Glutamatergic neuron (in vitro differentiated cells): Measurements from ENCODE around the gene BNIP5. TPM values are rescaled to one million over a fixed set of nuclear protein-coding genes. Genes with fewer than 3 reads are reported as not detected.

Source experiments
- DNase-seq: peaks from one replicate; pipeline ENCODE4 v3.0.0; 2022
- H3K27ac Mint-ChIP-seq: one replicate; pipeline ENCODE4 v1.8.0; 2020; ENCODE audit warnings: mild to moderate bottlenecking, mixed read lengths, inconsistent platforms; ENCODE audit not compliant: unreplicated experiment
- H3K27me3 Mint-ChIP-seq: one replicate; pipeline ENCODE4 v1.8.0; 2020; ENCODE audit warnings: mild to moderate bottlenecking, moderate library complexity, mixed read lengths, inconsistent platforms; ENCODE audit not compliant: unreplicated experiment
- H3K36me3 Mint-ChIP-seq: one replicate; pipeline ENCODE4 v1.8.0; 2020; ENCODE audit warnings: mild to moderate bottlenecking, mixed read lengths, inconsistent platforms; ENCODE audit not compliant: unreplicated experiment
- H3K4me1 Mint-ChIP-seq: one replicate; pipeline ENCODE4 v1.8.0; 2020; ENCODE audit warnings: mild to moderate bottlenecking, low read depth, mixed read lengths, inconsistent platforms; ENCODE audit not compliant: unreplicated experiment
- H3K4me3 Mint-ChIP-seq: one replicate; pipeline ENCODE4 v1.8.0; 2020; ENCODE audit warnings: mild to moderate bottlenecking, mixed read lengths, inconsistent platforms; ENCODE audit not compliant: unreplicated experiment
- H3K9me3 Mint-ChIP-seq: one replicate; pipeline ENCODE4 v1.8.0; 2020; ENCODE audit warnings: mild to moderate bottlenecking, moderate library complexity, mixed read lengths, inconsistent platforms; ENCODE audit not compliant: unreplicated experiment
- total RNA-seq: library from RNA; stranded (reverse); fragmentation: NEBNext Ultra II Directional; extraction: Animal tissue kit (Norgen Biotek cat#: 25700); gene quantifications from one replicate; pipeline ENCODE4 v1.2.1, GENCODE V29; 2021; ENCODE audit not compliant: unreplicated experiment
- TF ChIP-seq, protein P1 (sequence below): fragments of 200-600 bp; sonication (generic); IDR thresholded peaks from one replicate; pipeline ENCODE4 v1.5.0; 2021; ENCODE audit not compliant: partially characterized antibody, unreplicated experiment

Gene BNIP5
- total RNA-seq, 1 donor from 2014 or later: not detected

DNA sequence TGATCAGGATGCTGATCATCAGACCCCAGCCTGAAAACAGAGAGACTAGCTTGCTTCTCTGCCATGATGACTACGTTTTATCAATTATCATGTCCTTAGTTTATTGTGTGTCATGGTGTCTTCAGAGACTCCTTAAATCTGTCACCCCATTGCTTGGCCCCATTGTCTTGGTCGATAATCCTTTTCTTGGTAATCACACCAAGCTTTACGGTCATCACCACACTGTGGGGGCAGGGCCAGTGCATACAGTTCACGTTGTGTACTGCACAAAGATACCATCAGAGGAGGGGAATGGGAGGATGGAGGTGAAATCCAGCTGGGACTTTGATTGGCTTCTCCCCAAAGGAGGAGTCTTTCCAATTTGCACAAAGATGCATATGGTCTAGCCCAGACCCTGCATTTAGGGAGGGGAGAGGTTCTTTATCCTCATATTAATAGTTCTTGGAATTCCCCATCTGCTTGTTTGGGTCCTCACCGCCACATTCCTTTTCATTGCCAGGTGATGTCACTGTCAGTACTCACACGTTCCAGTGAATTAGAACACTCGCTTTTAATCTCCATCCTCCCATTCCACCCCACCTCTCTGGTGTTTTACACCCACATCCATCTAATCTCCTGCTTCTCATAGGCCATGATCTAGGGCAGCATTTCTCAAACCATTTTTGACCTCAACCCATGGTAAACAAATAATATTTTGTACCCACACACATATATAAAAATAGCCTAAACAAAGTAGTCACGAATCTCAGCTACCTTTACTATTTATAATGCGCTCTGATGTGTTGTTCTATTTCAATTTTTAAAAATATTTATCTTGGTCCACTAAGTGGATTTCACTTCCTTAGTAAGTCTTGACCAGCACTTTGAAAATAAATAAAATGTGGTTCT is 45.1 kb upstream of the BNIP5 start:
- peaks cover 5% of the 10 kb centered on the region for H3K27me3 Mint-ChIP-seq
- H3K9me3 Mint-ChIP-seq: peaks cover 6% of the 10 kb centered on the region
- no peak overlapping the region for H3K27ac Mint-ChIP-seq
- no peak for DNase-seq
- H3K36me3 Mint-ChIP-seq: no peaks in the 10 kb centered on the region
- no peak overlapping the region for H3K4me3 Mint-ChIP-seq
- H3K4me1 Mint-ChIP-seq: peaks cover 4% of the 10 kb centered on the region
- TF ChIP-seq, protein P1, sequence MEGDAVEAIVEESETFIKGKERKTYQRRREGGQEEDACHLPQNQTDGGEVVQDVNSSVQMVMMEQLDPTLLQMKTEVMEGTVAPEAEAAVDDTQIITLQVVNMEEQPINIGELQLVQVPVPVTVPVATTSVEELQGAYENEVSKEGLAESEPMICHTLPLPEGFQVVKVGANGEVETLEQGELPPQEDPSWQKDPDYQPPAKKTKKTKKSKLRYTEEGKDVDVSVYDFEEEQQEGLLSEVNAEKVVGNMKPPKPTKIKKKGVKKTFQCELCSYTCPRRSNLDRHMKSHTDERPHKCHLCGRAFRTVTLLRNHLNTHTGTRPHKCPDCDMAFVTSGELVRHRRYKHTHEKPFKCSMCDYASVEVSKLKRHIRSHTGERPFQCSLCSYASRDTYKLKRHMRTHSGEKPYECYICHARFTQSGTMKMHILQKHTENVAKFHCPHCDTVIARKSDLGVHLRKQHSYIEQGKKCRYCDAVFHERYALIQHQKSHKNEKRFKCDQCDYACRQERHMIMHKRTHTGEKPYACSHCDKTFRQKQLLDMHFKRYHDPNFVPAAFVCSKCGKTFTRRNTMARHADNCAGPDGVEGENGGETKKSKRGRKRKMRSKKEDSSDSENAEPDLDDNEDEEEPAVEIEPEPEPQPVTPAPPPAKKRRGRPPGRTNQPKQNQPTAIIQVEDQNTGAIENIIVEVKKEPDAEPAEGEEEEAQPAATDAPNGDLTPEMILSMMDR: no peak

DNA sequence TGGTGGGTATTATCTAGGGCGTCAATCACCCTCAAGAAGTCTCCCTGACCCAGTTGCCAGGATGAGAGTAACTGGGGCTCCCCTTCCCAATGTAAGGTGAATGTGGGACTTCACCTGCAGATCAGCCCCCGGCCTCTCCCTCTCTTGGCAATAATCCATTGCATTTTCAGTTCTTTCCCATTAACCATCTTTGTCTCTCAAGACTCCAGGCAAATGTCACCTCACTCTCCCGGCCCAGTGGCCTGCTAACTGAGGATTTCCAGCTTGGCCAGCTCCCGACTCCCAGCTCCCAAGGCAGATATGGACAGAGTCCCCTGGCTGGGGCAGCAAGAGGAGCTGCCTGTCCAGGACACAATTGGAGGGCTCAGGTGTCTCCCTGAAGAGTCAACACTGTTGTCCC is 43.5 kb upstream of the BNIP5 start:
- peaks cover 6% of the 10 kb centered on the region for H3K9me3 Mint-ChIP-seq
- peaks cover 4% of the 10 kb centered on the region for H3K4me1 Mint-ChIP-seq

GRCh38 chr6:36378936-36379335 is 42.2 kb upstream of the BNIP5 start:
- H3K27ac Mint-ChIP-seq: no peak overlapping the region
- TF ChIP-seq, protein P1: no peak
- DNase-seq: no peak
- H3K27me3 Mint-ChIP-seq: no peaks in the 10 kb centered on the region
- H3K9me3 Mint-ChIP-seq: peaks cover 4% of the 10 kb centered on the region
- peaks cover 4% of the 10 kb centered on the region for H3K4me1 Mint-ChIP-seq
- no peak overlapping the region for H3K4me3 Mint-ChIP-seq
- no peaks in the 10 kb centered on the region for H3K36me3 Mint-ChIP-seq

More for the DNA sequence above, 43.5 kb upstream of the BNIP5 start:
- DNase-seq: no peak
- H3K27ac Mint-ChIP-seq: no peak overlapping the region
- peaks cover 1% of the 10 kb centered on the region for H3K27me3 Mint-ChIP-seq
- no peaks in the 10 kb centered on the region for H3K36me3 Mint-ChIP-seq
- TF ChIP-seq, protein P1: no peak
- no peak overlapping the region for H3K4me3 Mint-ChIP-seq

GRCh38 chr6:36378243-36378920 is 41.7 kb upstream of the BNIP5 start:
- peaks cover 4% of the 10 kb centered on the region for H3K9me3 Mint-ChIP-seq
- H3K27me3 Mint-ChIP-seq: no peaks in the 10 kb centered on the region
- H3K4me1 Mint-ChIP-seq: peaks cover 4% of the 10 kb centered on the region

More at GRCh38 chr6:36378243-36378920, 41.7 kb upstream of the BNIP5 start:
- H3K36me3 Mint-ChIP-seq: no peaks in the 10 kb centered on the region
- DNase-seq: no peak
- H3K27ac Mint-ChIP-seq: no peak overlapping the region
- no peak overlapping the region for H3K4me3 Mint-ChIP-seq
- TF ChIP-seq, protein P1: no peak
